GM23338 (cell line): Measurements from ENCODE around the gene MAPK6. TPM values are rescaled to one million over a fixed set of nuclear protein-coding genes. Genes with fewer than 3 reads are reported as not detected.

Experiments used
- ATAC-seq: fragments of 200-7000 bp; cut with Tn5 transposase; 3 replicates; pipeline ENCODE4 v1.9.1; 2020
- DNase-seq: peaks from one replicate; pipeline ENCODE4 v3.0.0-alpha.2; 2015; ENCODE audit warnings: low spot score
- H2AFZ ChIP-seq: fragments of 200-600 bp; sonication (generic); 2 replicates; pipeline ENCODE4 v1.8.0; 2016; ENCODE audit warnings: antibody characterized with exemption, mild to moderate bottlenecking, moderate library complexity
- H3F3A ChIP-seq: fragments of 200-600 bp; sonication (generic); replicated peaks from 2 replicates; pipeline ENCODE4 v1.8.0; 2017; ENCODE audit warnings: antibody characterized with exemption, mixed run types, low read depth
- H3K27ac ChIP-seq: fragments of 200-600 bp; sonication (generic); 2 replicates; pipeline ENCODE4 v1.6.1; 2016; ENCODE audit warnings: low read depth
- H3K27me3 ChIP-seq: fragments of 200-600 bp; sonication (generic); 2 replicates; pipeline ENCODE4 v1.8.0; 2016; ENCODE audit warnings: mild to moderate bottlenecking, mixed run types, moderate library complexity; ENCODE audit not compliant: insufficient read depth
- H3K36me3 ChIP-seq: fragments of 200-600 bp; sonication (generic); 2 replicates; pipeline ENCODE4 v1.8.0; 2016; ENCODE audit warnings: mild to moderate bottlenecking; ENCODE audit not compliant: insufficient read depth
- H3K4me1 ChIP-seq: fragments of 200-600 bp; sonication (generic); 2 replicates; pipeline ENCODE4 v1.8.0; 2016; ENCODE audit warnings: mild to moderate bottlenecking, moderate library complexity; ENCODE audit not compliant: insufficient read depth
- H3K4me2 ChIP-seq: fragments of 200-600 bp; sonication (generic); 2 replicates; pipeline ENCODE4 v1.7.1; 2017; ENCODE audit warnings: mixed run types
- H3K4me3 ChIP-seq: fragments of 200-600 bp; sonication (generic); 2 replicates; pipeline ENCODE4 v1.6.1; 2016; ENCODE audit warnings: mixed run types
- H3K79me2 ChIP-seq: fragments of 200-600 bp; sonication (generic); replicated peaks from 2 replicates; pipeline ENCODE4 v1.8.0; 2017; ENCODE audit warnings: mild to moderate bottlenecking; ENCODE audit not compliant: insufficient read depth
- H3K9me2 ChIP-seq: fragments of 200-600 bp; sonication (generic); 2 replicates; pipeline ENCODE4 v1.8.0; 2017; ENCODE audit not compliant: insufficient read depth
- H4K20me1 ChIP-seq: fragments of 200-600 bp; sonication (generic); replicated peaks from 2 replicates; pipeline ENCODE4 v1.8.0; 2017; ENCODE audit warnings: mild to moderate bottlenecking; ENCODE audit not compliant: insufficient read depth
- H3K27ac Mint-ChIP-seq: 2 replicates; pipeline ENCODE4 v1.8.0; 2020; ENCODE audit warnings: inconsistent platforms, mild to moderate bottlenecking, moderate library complexity, mixed read lengths
- H3K27me3 Mint-ChIP-seq: 3 replicates; pipeline ENCODE4 v1.8.0; 2022; ENCODE audit warnings: low read depth, mild to moderate bottlenecking, moderate library complexity, mixed read lengths, inconsistent platforms; ENCODE audit not compliant: insufficient read depth, poor library complexity
- H3K36me3 Mint-ChIP-seq: 3 replicates; pipeline ENCODE4 v1.8.0; 2021; ENCODE audit warnings: low read depth, mild to moderate bottlenecking, inconsistent platforms, moderate library complexity, mixed read lengths
- H3K4me1 Mint-ChIP-seq: 3 replicates; pipeline ENCODE4 v1.8.0; 2020; ENCODE audit warnings: mild to moderate bottlenecking, inconsistent platforms, mixed read lengths
- H3K4me3 Mint-ChIP-seq: 3 replicates; pipeline ENCODE4 v1.8.0; 2021; ENCODE audit warnings: moderate library complexity, mild to moderate bottlenecking, inconsistent platforms, mixed read lengths
- H3K9me3 Mint-ChIP-seq: 3 replicates; pipeline ENCODE4 v1.8.0; 2020; ENCODE audit warnings: moderate library complexity, mild to moderate bottlenecking, inconsistent platforms, mixed read lengths
- CREB1 ChIP-seq: fragments of 250-450 bp; sonication (Bioruptor Pico); IDR thresholded peaks from 2 replicates; pipeline ENCODE4 v1.5.0; 2020; ENCODE audit warnings: low read depth, mild to moderate bottlenecking, moderate library complexity
- ETS1 ChIP-seq: IDR thresholded peaks from 2 replicates; pipeline ENCODE4 v1.6.1; 2016; ENCODE audit warnings: antibody characterized with exemption
- EZH2 ChIP-seq: fragments of 200-600 bp; sonication (generic); IDR thresholded peaks from one replicate; pipeline ENCODE4 v1.8.0; 2017; ENCODE audit warnings: antibody characterized with exemption, mild to moderate bottlenecking, low read depth; ENCODE audit not compliant: unreplicated experiment
- EZH2phosphoT487 ChIP-seq: fragments of 200-600 bp; sonication (generic); IDR thresholded peaks from one replicate; pipeline ENCODE4 v1.8.1; 2018; ENCODE audit warnings: antibody characterized with exemption; ENCODE audit not compliant: unreplicated experiment
- JUNB ChIP-seq: IDR thresholded peaks from one replicate; pipeline ENCODE4 v1.6.1; 2016; ENCODE audit warnings: antibody characterized with exemption; ENCODE audit not compliant: unreplicated experiment
- NANOG ChIP-seq: IDR thresholded peaks from 2 replicates; pipeline ENCODE4 v1.6.1; 2016; ENCODE audit warnings: antibody characterized with exemption, borderline replicate concordance
- POLR2AphosphoS5 ChIP-seq: IDR thresholded peaks from 2 replicates; pipeline ENCODE4 v1.6.1; 2016; ENCODE audit warnings: antibody characterized with exemption, low read depth
- STAT1 ChIP-seq: IDR thresholded peaks from one replicate; pipeline ENCODE4 v1.6.1; 2016; ENCODE audit warnings: antibody characterized with exemption; ENCODE audit not compliant: unreplicated experiment
- ZNF114 ChIP-seq: fragments of 250-450 bp; sonication (Bioruptor Pico); IDR thresholded peaks from 2 replicates; pipeline ENCODE4 v1.5.0; 2020; ENCODE audit warnings: mild to moderate bottlenecking, moderate library complexity
- ZNF331 ChIP-seq: fragments of 250-450 bp; sonication (Bioruptor Pico); IDR thresholded peaks from 2 replicates; pipeline ENCODE4 v1.5.0; 2020; ENCODE audit warnings: low read depth, mild to moderate bottlenecking, moderate library complexity
- ZNF462 ChIP-seq: fragments of 250-450 bp; sonication (Bioruptor Pico); IDR thresholded peaks from 2 replicates; pipeline ENCODE4 v1.5.0; 2020; ENCODE audit warnings: mild to moderate bottlenecking, moderate library complexity
- polyA plus RNA-seq: library from polyadenylated mRNA; unstranded; fragments of >200 nt; fragmentation: Nextera tagmentation; extraction: Ambion mirVana; gene quantifications from 2 replicates; pipeline ENCODE4 v1.2.1, GENCODE V29; 2016
- total RNA-seq: library from RNA; depleted of rRNA; stranded (reverse); fragments of >200 nt; shearing (Covaris generic); gene quantifications from 2 replicates; pipeline ENCODE4 v1.2.3, GENCODE V29; 2014

Gene MAPK6
- total and polyA plus RNA-seq, 2 experiments from 2014 or later, result 40.9 to 92.3 TPM

- Histone ChIP-seq H3K79me2 (no peaks in the 10 kb centered on the region), H3K36me3 (no peaks in the 10 kb centered on the region), H3K9me2 (no peaks in the 10 kb centered on the region), H3F3A (no peaks in the 10 kb centered on the region), H2AFZ (0 out of 2 replicates have a peak overlapping the region, but pooled peaks have one; percentile 24), H3K4me1 (no peaks in the 10 kb centered on the region), H3K27me3 (no peaks in the 10 kb centered on the region), H3K4me2 (no peak overlapping the region), H3K4me3 (no peak overlapping the region), H4K20me1 (no peaks in the 10 kb centered on the region), H3K27ac (no peak overlapping the region)
- Mint-ChIP-seq H3K4me1 (peaks cover 7% of the 10 kb centered on the region), H3K9me3 (no peaks in the 10 kb centered on the region; the same call in 2 of the 3 replicates), H3K4me3 (no peak overlapping the region), H3K36me3 (no peaks in the 10 kb centered on the region), H3K27me3 (peaks cover 2% of the 10 kb centered on the region), H3K27ac (no peak overlapping the region)
- TF ChIP-seq ZNF462 (CRISPR knock-in tag) (no peak), EZH2phosphoT487 (no peak), NANOG (no peak), EZH2 (no peak), POLR2AphosphoS5 (no peak), ETS1 (no peak), ZNF114 (CRISPR knock-in tag) (no peak), JUNB (no peak), ZNF331 (CRISPR knock-in tag) (no peak), STAT1 (no peak), CREB1 (CRISPR knock-in tag) (no peak)
- ATAC-seq, result no peak
- DNase-seq, result no peak
Observed at GRCh38 chr15:52080706-52081392, 61.8 kb downstream of the MAPK6 start.
